ENCODE results near the gene PHF21A.
A peak's percentile ranks its signal among the peaks of the same experiment; 100 is the strongest.

PHF21A gene

DNA sequence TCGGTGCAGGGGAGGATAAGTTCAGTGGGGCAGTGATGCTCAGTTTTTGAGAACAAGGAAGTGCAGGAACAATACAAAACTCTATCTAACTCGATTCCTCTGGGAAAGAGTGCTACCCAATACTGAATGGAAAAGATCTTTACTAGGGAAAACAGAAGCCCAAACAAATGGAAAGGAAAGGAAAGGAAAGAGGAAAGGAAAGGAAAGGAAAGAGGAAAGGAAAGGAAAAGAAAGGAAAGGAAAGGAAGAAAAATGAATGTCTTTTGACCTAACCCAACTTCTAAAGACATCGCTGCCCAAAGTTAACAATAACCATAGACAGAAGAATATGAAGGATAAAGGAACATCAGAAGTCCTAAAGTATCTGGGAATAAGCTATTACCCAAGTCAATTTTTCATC lies 41.6 kb downstream of the PHF21A start:
- no peak overlapping the region for H3K27ac Mint-ChIP-seq

DNA sequence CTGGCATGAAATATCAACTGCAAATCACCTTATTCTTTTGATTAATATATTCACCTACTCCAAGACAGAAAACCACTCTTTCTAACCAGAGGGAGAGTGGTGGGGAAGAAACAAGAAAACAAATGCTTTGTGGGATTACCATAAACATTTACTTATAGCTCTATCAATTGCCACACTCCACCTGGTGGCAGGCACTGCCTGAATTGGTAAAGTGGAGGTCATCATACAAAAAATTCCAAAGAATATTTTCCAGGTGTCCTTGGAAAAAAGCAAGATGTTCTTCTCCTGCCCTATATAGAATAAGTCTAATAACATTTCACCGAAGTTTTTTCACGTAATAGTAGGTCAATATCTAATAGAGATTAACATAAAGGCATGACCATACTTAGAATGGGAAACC lies 45.3 kb downstream of the PHF21A start:
- no peak for TF ChIP-seq CTCF (IDR thresholded peaks at IDR 0.05)
- peaks cover 41% of the 10 kb centered on the region for H3K36me3 Mint-ChIP-seq (ENCODE audit: low read depth)
- H3K4me3 Mint-ChIP-seq, result no peak overlapping the region
- DNase-seq, result no peak
- peaks cover 21% of the 10 kb centered on the region for H3K4me1 Mint-ChIP-seq
- H3K27me3 Mint-ChIP-seq (ENCODE audit: low read depth, poor library complexity), result no peaks in the 10 kb centered on the region
- H3K9me3 Mint-ChIP-seq, result peaks cover 4% of the 10 kb centered on the region
- no peak overlapping the region for H3K27ac Mint-ChIP-seq

More for the DNA sequence above, 41.6 kb downstream of the PHF21A start:
- Mint-ChIP-seq H3K4me1 (peaks cover 5% of the 10 kb centered on the region), H3K9me3 (no peaks in the 10 kb centered on the region), H3K36me3 (ENCODE audit: low read depth) (peaks cover 37% of the 10 kb centered on the region), H3K4me3 (no peak overlapping the region), H3K27me3 (ENCODE audit: low read depth, poor library complexity) (no peaks in the 10 kb centered on the region)
- TF ChIP-seq CTCF (IDR thresholded peaks at IDR 0.05), result no peak
- DNase-seq, result no peak

- DNase-seq, result no peak
- H3K27me3 Mint-ChIP-seq (ENCODE audit: low read depth, poor library complexity), result no peaks in the 10 kb centered on the region
- peaks cover 41% of the 10 kb centered on the region for H3K36me3 Mint-ChIP-seq (ENCODE audit: low read depth)
- H3K9me3 Mint-ChIP-seq, result peaks cover 4% of the 10 kb centered on the region
- peak overlapping the region; percentile 37 for H3K27ac Mint-ChIP-seq
- TF ChIP-seq CTCF (IDR thresholded peaks at IDR 0.05), result no peak
- no peak overlapping the region for H3K4me3 Mint-ChIP-seq
- peaks cover 21% of the 10 kb centered on the region for H3K4me1 Mint-ChIP-seq
Observed at GRCh38 chr11:46075168-46075567, 46.1 kb downstream of the PHF21A start.

DNA sequence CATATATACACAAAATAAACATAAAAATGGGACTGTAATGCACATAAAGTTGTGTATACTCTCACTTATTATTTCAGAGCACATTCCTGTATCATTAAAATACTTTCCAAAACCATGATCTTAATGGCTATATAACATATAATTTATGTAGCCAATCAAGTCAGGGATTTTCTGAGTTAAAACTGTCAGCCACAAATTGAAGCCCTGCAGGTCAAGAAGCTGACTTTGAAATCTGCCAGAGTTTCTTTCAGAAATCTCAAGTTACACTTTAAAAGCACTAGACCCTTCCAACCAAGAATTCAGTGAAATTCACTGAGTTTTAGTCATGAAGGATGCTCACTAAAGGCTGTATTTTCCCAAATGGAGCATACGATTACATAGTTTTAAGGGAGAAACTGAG lies 47.6 kb downstream of the PHF21A start:
- no peak for TF ChIP-seq CTCF (IDR thresholded peaks at IDR 0.05)
- Mint-ChIP-seq H3K27ac (peak overlapping the region; percentile 15), H3K4me1 (peaks cover 21% of the 10 kb centered on the region), H3K27me3 (ENCODE audit: low read depth, poor library complexity) (no peaks in the 10 kb centered on the region), H3K9me3 (peaks cover 4% of the 10 kb centered on the region), H3K36me3 (ENCODE audit: low read depth) (peaks cover 41% of the 10 kb centered on the region), H3K4me3 (no peak overlapping the region)
- no peak for DNase-seq

DNA sequence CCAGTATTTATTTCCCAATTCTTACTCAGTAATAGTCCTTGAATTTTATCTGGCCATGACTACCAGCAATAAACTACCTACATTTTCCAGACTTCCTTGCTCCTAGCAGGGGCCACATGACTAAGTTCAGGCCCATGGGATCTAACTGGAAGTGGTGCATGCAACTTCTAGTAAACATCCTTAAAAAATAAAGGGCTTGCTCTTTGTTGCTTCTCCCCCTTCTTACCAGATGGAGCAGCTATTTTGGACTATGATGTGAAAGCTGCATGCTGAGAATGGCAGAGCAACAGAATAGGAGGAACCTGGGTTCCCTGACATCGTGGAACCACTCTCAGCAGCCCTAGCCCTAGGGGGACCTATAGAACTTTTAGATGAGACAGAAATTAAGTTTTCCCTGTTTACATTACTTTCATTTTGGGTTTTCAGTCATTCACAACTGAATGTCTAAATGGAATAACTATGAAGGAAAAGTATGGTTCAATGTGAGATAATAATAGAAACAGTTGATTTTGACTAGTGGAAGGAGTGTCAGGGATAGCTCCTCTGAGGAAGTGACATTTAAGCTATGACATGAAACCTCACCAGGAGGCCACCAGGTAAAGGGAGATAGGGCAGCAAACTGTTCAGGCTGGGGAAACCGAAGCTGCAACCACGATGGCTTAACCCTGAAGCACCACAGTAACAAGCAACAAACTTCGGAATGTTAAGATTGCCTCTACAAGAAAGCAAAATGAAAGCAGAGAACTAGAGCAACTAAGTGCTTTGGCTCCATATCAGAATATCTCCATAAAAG lies 48.9 kb downstream of the PHF21A start:
- no peak for TF ChIP-seq CTCF (IDR thresholded peaks at IDR 0.05)
- DNase-seq, result no peak
- H3K36me3 Mint-ChIP-seq (ENCODE audit: low read depth), result peaks cover 41% of the 10 kb centered on the region
- peaks cover 21% of the 10 kb centered on the region for H3K4me1 Mint-ChIP-seq
- H3K9me3 Mint-ChIP-seq, result peaks cover 4% of the 10 kb centered on the region
- peak overlapping the region; percentile 33 for H3K27ac Mint-ChIP-seq
- H3K27me3 Mint-ChIP-seq (ENCODE audit: low read depth, poor library complexity), result no peaks in the 10 kb centered on the region
- H3K4me3 Mint-ChIP-seq, result no peak overlapping the region

DNA sequence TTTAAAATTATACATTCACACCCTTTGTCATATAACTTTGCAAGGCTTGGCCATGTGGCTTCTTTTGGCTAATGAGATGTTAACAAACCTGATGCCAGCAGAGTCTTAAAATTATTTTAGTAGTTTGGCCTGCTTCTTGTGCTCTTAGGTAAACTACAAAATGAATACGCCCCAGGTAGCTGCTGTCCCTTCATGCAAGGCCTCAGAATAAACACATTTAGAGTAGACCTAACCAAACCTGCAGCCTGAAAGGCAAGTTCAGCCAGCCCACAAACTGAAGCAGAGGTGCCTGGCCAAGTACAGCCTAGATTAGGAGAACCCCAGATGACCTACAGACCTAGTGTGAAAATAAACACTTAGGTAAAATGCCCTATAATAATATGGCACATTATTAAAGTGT lies 50.2 kb downstream of the PHF21A start:
- Mint-ChIP-seq H3K27me3 (ENCODE audit: low read depth, poor library complexity) (no peaks in the 10 kb centered on the region), H3K4me1 (peaks cover 22% of the 10 kb centered on the region), H3K27ac (peak overlapping the region; percentile 73), H3K9me3 (peaks cover 4% of the 10 kb centered on the region), H3K36me3 (ENCODE audit: low read depth) (peaks cover 35% of the 10 kb centered on the region), H3K4me3 (no peak overlapping the region)
- DNase-seq, result no peak
- no peak for TF ChIP-seq CTCF (IDR thresholded peaks at IDR 0.05)

Data from nephron progenitor cell (in vitro differentiated cells).